ENCODE data around the gene MARCHF7. TPM values are rescaled to one million over a fixed set of nuclear protein-coding genes. Genes with fewer than 3 reads are reported as not detected.
"Not testable (repeated sequence)": the region's sequence is repeated elsewhere in the genome, so short reads cannot be mapped to it uniquely, and the experiment has no call there.

The MARCHF7 gene, protein sequence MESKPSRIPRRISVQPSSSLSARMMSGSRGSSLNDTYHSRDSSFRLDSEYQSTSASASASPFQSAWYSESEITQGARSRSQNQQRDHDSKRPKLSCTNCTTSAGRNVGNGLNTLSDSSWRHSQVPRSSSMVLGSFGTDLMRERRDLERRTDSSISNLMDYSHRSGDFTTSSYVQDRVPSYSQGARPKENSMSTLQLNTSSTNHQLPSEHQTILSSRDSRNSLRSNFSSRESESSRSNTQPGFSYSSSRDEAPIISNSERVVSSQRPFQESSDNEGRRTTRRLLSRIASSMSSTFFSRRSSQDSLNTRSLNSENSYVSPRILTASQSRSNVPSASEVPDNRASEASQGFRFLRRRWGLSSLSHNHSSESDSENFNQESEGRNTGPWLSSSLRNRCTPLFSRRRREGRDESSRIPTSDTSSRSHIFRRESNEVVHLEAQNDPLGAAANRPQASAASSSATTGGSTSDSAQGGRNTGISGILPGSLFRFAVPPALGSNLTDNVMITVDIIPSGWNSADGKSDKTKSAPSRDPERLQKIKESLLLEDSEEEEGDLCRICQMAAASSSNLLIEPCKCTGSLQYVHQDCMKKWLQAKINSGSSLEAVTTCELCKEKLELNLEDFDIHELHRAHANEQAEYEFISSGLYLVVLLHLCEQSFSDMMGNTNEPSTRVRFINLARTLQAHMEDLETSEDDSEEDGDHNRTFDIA
- polyA plus RNA-seq (2012; ENCODE audit: insufficient read depth, insufficient read length), result 42.3 TPM

DNA sequence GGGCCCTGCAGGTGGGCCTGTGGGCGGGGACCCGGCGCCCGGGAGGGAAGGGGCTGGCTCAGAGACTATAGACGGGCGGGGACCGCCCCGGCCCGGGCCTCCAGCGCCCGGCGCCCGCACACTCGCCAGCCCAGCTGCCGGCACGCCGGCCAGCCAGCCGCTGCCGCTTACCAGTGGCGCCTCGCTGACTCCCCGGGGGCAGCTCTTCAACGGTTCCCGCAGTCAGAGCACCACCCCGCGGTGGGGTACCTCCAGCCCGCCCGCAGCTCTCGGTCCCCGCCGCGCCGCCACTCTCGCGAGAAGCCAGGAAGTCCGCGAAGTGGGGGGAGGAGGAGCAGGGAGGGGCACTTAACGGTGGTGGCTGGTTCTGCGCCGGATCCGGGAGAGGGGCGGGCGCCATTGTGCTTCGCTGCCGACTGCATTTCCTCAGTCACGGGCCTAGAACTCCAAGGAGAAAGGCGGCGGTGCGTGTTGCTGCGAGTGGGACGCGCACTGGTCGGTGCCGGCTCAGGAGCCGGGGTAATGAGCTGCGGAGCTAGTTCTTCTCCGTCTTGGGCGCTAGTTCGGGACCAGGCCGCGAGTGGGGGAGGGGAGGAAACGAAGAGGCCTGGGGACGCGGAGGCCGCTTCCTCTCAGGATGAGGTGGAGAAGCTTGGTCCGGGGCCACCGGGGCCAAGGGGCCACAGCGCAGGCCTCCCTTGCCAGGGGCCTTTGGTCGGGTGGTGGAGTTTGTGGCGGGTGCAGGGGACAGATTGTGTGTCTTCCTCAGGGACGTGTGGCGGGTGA, at the start of gene MARCHF7:
Gene MARCHF7 (plus strand): TSS at position 364 of the 786 bp plus-strand sequence. CDS start 16,517 bp downstream, outside the sequence.
- DNase-seq (ENCODE audit: low read depth, low spot score), result peak; percentile 88
- H3K4me3 ChIP-seq (ENCODE audit: low read length), result peak within 1 kb of the TSS; percentile 86

DNA sequence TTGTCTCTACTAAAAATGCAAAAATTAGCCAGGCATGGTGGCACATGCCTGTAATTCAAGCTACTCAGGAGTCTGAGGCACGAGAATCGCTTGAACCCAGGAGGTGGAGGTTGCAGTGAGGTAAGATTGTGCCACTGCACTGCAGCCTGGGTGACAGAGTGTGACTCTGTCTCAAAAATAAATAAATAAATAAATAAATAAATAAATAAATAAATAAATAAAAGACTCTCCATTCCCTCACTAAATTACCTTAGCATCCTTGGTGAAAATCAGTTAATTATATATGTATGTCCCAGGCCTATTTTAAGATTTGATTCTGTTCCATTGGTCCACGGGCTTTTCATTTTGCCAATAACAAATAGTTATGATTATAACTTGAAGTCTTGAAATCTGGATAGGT, 44.9 kb upstream of the MARCHF7 start:
- DNase-seq (ENCODE audit: low read depth, low spot score), result not testable (repeated sequence)

DNA sequence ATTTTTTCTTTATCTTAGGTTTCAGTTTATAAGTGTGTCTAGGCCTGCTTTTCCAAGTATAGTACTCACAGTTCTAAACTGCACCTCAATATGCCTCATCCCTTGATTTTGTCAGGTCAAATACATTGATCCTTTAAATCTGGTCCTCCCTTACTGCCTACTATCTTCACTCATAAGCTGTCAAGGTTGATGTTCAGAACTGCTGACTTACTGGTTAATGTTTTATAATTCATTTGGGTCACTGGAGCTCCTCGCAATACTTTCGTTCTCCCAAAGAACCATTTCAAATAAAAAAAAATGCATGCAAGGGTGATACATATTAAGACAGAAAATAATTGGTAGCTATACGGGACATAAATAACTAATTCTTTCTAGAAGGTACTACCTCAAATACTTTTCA, 41.3 kb upstream of the MARCHF7 start:
- no peak for DNase-seq (ENCODE audit: low read depth, low spot score)

More for the DNA sequence above, 44.9 kb upstream of the MARCHF7 start:
- not testable (repeated sequence) for H3K4me3 ChIP-seq (ENCODE audit: low read length)

DNA sequence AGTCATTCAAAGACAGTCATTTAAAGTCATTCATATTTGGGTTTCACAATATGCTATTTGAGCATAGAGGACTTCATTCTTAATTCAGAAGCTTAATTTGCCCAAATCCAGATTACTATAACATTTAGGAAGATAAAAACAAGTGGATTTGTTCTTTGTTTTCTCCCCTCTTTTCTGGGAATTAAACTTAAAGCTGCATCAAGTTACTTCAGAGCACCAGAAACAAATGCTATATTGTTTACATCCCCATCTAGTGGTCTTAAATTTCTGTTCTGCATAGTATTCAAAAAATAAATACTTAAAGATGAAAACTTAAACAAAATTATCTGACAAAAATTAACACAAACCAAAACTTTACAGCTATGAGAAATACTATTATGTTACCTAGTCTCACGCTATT, 34.7 kb upstream of the MARCHF7 start:
- DNase-seq (ENCODE audit: low read depth, low spot score), result no peak
- no peak overlapping the region for H3K4me3 ChIP-seq (ENCODE audit: low read length)

More for the DNA sequence above, 41.3 kb upstream of the MARCHF7 start:
- H3K4me3 ChIP-seq (ENCODE audit: low read length), result no peak overlapping the region

DNA sequence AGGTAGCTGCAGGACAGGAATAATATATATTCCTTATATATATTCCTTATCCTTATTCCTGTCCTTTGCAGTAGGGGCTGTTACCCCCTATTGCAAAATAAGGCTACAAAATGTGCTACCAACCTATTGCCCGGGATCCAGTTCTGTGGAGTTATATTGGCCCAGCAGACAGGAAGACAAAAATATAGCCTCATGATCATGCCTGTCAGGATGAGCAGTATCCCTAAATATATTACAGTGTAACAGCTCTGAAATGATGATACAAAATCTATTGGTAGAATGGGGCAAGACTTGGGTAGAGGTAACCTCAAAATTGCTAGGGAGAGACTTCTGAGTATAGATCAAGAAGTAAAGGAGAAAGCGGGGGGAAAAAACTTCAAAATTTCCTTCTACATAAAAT, 31.6 kb upstream of the MARCHF7 start:
- no peak for DNase-seq (ENCODE audit: low read depth, low spot score)
- H3K4me3 ChIP-seq (ENCODE audit: low read length), result no peak overlapping the region

DNA sequence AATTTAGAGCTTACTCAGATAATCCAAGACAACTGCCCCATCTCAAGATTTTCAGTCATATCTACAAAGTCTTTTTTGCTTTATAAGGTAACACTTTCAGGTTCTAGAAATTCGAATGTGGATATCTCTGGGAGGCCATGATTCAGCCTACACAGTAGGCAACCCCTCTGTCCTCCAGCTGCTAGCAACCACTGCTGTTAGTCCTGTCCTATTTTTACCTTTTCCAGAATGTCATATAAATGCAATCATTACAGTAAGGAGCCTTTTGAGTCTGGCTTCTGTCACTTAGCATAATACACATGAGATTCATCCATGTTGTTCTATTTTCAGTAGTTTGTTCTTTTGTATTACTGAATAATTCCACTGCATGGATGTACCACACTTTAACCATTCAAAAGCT, 28.5 kb upstream of the MARCHF7 start:
- no peak for DNase-seq (ENCODE audit: low read depth, low spot score)
- H3K4me3 ChIP-seq (ENCODE audit: low read length), result no peak overlapping the region

DNA sequence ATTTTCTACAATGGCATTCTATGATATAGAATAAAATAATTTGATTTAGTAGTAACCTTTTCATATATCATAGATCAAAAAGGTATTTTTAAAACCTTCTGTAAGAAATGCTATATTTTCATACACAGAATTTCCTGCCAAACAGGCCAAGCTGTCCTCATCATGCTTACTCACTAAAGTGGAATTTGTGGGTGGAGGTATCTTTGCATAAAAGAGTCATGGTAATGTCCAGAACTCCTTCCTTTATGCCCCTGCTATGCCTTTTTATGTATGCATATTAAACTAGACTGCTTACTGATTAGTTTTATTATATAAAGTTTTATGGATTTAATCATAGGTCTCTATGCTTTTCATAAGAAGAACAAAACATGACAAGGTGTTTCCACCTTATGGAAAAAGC, 27.5 kb upstream of the MARCHF7 start:
- no peak for DNase-seq (ENCODE audit: low read depth, low spot score)
- H3K4me3 ChIP-seq (ENCODE audit: low read length), result no peak overlapping the region

DNA sequence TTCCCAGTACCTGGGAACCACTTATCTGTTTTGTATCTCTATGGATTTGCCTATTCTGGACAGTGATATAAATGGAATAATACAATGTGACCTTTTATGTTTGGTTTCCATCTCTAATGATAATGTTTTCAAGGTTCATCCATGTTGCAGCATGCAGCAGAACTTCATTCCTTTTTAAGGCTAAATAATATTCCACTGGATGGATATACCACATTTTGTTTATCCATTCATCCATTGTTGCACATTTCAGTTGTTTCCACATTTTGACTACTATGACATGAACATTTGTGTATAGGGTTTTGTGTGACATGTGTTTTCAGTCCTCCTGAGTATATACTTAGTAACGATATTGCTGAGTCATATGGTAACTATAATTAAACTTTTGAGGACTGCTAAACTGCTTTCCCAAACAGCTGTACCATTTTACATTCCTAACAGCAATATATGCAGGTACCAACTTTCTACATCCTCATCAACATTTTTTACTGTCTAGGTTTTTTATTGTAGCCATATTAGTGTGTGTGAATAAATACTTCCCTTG, 17.7 kb upstream of the MARCHF7 start:
- H3K4me3 ChIP-seq (ENCODE audit: low read length), result no peak overlapping the region
- DNase-seq (ENCODE audit: low read depth, low spot score), result no peak

DNA sequence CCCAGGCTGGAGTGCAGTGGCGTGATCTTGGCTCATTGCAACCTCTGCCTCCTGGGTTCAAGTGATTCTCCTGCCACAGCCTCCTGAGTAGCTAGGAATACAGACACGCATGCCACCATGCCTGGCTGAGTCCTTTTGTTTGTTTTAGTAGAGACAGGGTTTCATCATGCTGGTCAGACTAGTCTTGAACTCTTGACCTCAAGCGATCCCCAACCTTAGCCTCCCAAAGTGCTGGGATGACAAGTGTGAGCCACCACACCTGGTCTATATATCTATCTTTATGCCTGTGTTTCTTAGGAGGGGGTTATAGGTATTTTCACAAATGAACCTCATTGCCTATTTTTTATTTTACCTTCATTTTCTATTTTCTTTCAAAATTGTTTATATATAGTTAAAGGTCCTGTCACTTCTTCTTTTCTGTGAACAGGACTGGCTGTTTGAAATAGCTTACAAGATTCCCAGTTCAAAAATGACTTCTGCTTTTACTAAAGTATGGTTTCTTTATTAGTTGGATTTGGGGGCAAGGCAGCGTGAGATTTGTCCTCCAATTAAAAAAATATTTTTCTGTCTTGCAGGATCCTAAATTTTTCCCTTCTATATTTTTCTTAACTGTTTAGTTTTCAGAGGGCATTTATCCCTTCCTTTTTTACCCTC, 16.4 kb upstream of the MARCHF7 start:
- DNase-seq (ENCODE audit: low read depth, low spot score), result no peak
- no peak overlapping the region for H3K4me3 ChIP-seq (ENCODE audit: low read length)

DNA sequence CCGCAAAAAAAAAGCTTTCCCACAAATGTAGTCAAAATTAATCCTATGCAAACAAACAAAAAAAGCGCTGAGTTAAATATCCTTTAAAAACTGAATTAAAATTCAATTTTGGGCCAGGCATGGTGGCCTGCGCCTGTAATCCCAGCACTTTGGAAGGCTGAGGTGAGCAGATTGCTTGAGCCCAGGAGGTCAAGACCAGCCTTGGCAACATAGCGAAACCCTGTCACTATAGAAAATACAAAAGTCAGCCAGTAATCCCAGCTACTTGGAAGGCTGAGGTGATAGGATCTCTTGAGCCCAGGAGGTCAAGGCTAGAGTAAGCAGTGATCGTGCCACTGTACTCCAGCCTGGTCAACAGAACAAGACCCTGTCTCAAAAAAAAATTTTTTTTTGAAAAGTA, 8.8 kb upstream of the MARCHF7 start:
- H3K4me3 ChIP-seq (ENCODE audit: low read length), result no peak overlapping the region
- no peak for DNase-seq (ENCODE audit: low read depth, low spot score)

DNA sequence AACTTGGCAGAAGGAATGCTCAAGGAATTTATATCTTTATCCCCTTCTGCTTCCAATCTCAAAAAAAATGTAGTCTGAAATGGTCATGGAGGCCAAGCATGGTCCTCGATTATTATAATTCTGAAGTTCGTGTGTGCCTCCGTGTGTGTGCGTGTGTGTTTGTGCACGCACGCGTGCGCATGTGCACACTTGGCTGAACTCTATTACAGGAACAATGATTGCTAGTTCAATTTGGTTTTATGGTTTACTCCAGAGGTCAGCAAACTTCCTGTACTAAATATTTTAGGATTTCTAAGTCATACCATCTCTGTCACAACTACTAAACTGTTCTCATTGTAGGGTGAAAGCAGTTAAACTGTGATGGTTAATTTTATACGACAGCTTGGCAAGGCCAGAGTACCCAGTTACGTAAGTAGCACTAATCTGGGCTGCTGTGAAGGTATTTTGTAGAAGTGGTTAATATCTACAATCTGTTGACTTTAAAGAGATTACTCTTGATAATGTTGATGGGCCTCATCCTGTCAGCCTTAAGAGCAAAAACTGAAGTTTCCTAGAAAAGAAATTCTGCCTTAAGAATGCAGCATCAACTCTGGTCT, 5.8 kb upstream of the MARCHF7 start:
- no peak overlapping the region for H3K4me3 ChIP-seq (ENCODE audit: low read length)
- no peak for DNase-seq (ENCODE audit: low read depth, low spot score)

DNA sequence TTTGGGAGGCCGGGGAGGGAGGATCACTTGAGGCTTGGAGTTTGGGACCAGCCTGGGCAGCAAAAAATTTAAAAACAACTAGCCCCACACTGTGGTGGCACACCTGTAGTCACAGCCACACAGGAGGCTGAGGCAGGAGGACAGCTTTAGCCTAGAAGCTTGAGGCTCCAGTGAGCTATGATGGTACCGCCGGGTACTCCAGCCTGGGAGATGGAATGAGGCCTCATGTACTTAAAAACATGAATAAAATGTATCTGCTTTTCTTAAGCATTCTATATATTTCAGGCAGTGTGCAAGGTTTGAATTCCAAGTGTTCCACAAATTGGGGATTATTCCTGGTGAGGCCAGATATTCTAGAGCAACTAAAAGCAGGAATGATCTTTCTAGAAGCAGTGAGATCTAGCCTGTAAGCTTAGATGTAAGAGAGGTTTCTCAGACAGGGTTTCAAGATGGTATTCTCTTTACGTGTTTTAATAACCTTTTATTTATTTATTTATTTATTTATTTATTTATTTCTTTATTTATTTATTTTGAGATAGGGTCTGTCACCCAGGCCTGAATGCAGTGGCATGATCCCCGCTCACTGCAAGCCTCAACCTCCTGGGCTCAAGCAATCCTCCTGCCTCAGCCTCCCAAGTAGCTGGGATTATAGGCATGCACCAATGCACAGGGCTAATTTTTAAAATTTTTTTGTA, 4.1 kb upstream of the MARCHF7 start:
- no peak for DNase-seq (ENCODE audit: low read depth, low spot score)
- no peak overlapping the region for H3K4me3 ChIP-seq (ENCODE audit: low read length)

DNA sequence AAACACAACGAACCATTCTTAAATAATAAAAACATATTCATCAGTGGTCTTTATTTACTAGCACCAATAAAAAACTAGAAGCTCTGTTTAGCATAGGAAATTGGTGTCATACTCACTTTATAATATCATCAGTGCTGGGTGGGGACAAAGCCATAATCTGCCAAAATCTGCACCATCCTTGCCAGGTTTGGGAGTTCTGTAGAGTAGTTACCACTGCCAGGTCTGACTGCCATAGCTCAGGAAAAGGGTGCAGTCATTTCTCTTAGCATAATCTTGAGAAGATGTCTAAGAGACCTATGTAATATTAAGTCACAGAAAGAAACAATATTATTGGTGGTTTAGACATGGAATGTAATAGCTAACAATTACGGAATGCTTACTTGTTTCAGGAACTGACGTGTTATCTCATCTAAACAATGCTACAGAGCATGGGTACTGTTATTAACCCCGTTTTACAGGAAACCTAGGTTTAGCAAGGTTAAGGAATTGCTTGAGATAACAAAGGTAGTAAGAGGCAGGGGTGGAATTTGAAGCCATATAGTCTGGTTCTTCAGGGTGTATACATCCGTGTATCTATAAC, 1.6 kb upstream of the MARCHF7 start:
- no peak for DNase-seq (ENCODE audit: low read depth, low spot score)

DNA sequence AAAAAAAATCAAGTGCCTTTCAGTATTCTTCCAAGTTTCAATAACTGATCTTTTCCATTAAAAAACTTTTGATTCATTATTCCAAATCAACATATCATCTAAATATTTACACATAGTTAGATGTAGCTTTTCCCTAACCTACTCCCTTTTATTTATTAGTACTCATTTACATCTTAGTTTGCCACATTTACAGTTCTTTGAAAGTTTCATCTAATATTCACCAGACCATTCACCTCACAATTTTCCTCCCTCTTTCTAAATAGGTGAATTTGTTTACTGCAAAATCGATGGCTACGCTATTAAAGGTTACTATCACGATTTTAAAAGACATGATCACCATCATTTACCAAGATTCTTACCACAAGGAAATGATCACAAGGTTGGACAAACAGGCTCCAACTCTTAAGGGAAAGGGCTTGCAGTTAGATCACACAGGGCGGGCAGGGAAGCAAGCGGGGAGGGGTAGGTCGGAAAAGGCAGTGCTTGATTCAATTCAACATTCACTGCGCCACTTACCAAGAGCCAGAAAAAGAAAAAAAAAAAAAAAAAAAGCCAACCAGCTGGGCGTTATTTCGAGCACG, 654 bp upstream of the MARCHF7 start:
- peak overlapping the region; percentile 86 for H3K4me3 ChIP-seq (ENCODE audit: low read length)
- DNase-seq (ENCODE audit: low read depth, low spot score), result peak; percentile 81

More for the DNA sequence above, 1.6 kb upstream of the MARCHF7 start:
- no peak overlapping the region for H3K4me3 ChIP-seq (ENCODE audit: low read length)

DNA sequence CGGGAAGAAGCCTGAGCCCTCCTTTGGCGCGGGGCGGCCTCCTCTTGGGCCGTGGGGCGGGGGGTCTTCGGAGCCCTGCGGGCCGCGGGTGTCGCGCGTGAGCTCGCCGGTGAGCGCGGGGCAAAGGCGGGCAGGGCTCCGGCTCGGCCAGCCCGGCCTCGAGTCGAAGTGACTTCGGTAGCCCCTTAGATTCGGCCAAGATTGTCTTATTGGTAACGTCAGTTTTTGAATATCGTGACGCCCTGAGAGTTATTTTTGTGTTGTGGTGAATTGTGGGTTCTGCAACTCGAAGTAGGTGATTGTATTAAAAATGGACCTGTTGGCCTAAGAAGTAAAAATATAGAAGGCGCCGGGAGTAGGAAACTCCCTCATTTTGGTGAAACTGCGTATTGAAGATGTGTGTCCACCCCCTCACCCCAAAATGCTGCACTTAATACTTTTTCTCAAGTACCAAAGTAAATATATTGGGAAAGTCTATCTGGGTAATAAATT, 669 bp downstream of the MARCHF7 start:
- H3K4me3 ChIP-seq (ENCODE audit: low read length), result peak overlapping the region; percentile 86
- DNase-seq (ENCODE audit: low read depth, low spot score), result no peak

DNA sequence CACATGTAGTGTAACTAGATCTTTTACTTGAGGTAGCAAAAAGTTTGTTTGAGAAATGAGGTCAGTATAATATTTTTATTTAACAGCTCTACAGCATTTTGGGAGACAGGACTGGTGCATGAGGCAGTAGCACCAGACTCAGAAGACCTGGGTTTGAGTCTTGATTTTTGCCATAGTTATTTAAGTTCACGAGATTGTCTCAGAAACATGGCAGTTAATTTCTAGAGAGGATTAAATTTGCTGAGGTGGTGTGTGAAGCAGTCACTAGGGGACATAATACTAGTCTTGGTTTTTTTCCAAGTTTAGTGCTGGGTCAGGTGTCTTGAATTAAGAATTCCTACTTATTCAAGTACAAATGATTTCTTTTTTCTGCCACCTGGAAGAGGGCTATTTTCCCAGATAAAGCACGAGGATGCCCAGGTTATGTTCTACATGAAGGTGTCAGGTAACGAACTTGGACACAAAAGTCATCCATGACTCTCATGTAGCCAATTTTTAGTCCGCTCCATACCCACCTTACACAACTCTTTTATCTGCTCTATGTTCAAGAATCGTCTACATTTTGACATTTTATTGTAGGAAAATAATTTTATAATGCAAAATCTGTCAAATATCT, 1.4 kb downstream of the MARCHF7 start:
- no peak for DNase-seq (ENCODE audit: low read depth, low spot score)
- peak overlapping the region; percentile 86 for H3K4me3 ChIP-seq (ENCODE audit: low read length)

Data from Jurkat, Clone E6-1 (cell line).